PC-3 (cell line): ENCODE results near the gene RIMBP2. TPM values are rescaled to one million over a fixed set of nuclear protein-coding genes. Genes with fewer than 3 reads are reported as not detected.
"Not testable (repeated sequence)": the region's sequence is repeated elsewhere in the genome, so short reads cannot be mapped to it uniquely, and the experiment has no call there.

Source experiments
- ATAC-seq: fragments of 200-7000 bp; cut with Tn5 transposase; 2 replicates; pipeline ENCODE4 v1.9.1; 2020; ENCODE audit warnings: mild to moderate bottlenecking, moderate library complexity
- BruUV-seq: library from RNA; stranded (reverse); fragments of 400-500 nt; replicated peaks from 2 replicates; lab custom pipeline; 2021; lab: Mats Ljungman, UMichigan
- CTCF ChIA-PET: fragments of 300-600 bp; sonication (Branson Sonifier 250); formaldehyde crosslinking; loops from one replicate; lab custom pipeline; 2022; ENCODE audit warnings: antibody characterized with exemption; lab: Charles Lee
- POLR2A ChIA-PET: fragments of 300-600 bp; sonication (Branson Sonifier 250); formaldehyde crosslinking; loops from one replicate; lab custom pipeline; 2022; ENCODE audit warnings: antibody characterized with exemption; ENCODE audit not compliant: unreplicated experiment; lab: Charles Lee
- DNase-seq: peaks from one replicate; pipeline ENCODE4 v3.0.0-alpha.2; 2015
- H2AFZ ChIP-seq: fragments of 300-600 bp; sonication (generic); 2 replicates; pipeline ENCODE4 v1.6.0; 2016; ENCODE audit warnings: antibody characterized with exemption, low read length
- H3F3A ChIP-seq: fragments of 300-600 bp; sonication (generic); one replicate; pipeline ENCODE4 v1.6.0; 2017; ENCODE audit warnings: antibody characterized with exemption, low read length, control low read depth, mild to moderate bottlenecking; ENCODE audit not compliant: unreplicated experiment
- H3K27ac ChIP-seq: fragments of 300-600 bp; sonication (generic); 2 replicates; pipeline ENCODE4 v1.5.1; 2016; ENCODE audit warnings: mild to moderate bottlenecking, low read length
- H3K27me3 ChIP-seq: fragments of 300-600 bp; sonication (generic); 2 replicates; pipeline ENCODE4 v1.6.1; 2016; ENCODE audit warnings: low read length, mixed read lengths
- H3K36me3 ChIP-seq: fragments of 300-600 bp; sonication (generic); 2 replicates; pipeline ENCODE4 v1.6.1; 2016; ENCODE audit warnings: low read depth, mixed run types, low read length, mixed read lengths
- H3K4me1 ChIP-seq: fragments of 300-600 bp; sonication (generic); 2 replicates; pipeline ENCODE4 v1.5.1; 2016; ENCODE audit warnings: low read length; ENCODE audit not compliant: insufficient read depth
- H3K4me2 ChIP-seq: fragments of 300-600 bp; sonication (generic); 2 replicates; pipeline ENCODE4 v1.6.0; 2016; ENCODE audit warnings: low read length
- H3K4me3 ChIP-seq: fragments of 300-600 bp; sonication (generic); 2 replicates; pipeline ENCODE4 v1.5.1; 2016; ENCODE audit warnings: mild to moderate bottlenecking, low read length, mixed read lengths
- H3K79me2 ChIP-seq: fragments of 300-600 bp; sonication (generic); 2 replicates; pipeline ENCODE4 v1.6.1; 2017; ENCODE audit warnings: low read length, mixed read lengths
- H3K9ac ChIP-seq: fragments of 300-600 bp; sonication (generic); 2 replicates; pipeline ENCODE4 v1.6.0; 2016; ENCODE audit warnings: mild to moderate bottlenecking, low read length
- H3K9me2 ChIP-seq: fragments of 300-600 bp; sonication (generic); replicated peaks from 2 replicates; pipeline ENCODE4 v1.6.1; 2016; ENCODE audit warnings: mixed run types, low read length, mixed read lengths
- H3K9me3 ChIP-seq: fragments of 300-600 bp; sonication (generic); 2 replicates; pipeline ENCODE4 v1.6.1; 2016; ENCODE audit warnings: low read length, mixed read lengths
- H4K20me1 ChIP-seq: fragments of 300-600 bp; sonication (generic); 2 replicates; pipeline ENCODE4 v1.6.1; 2016; ENCODE audit warnings: low read length, mixed read lengths
- EZH2 ChIP-seq: fragments of 300-600 bp; sonication (generic); IDR thresholded peaks from one replicate; pipeline ENCODE4 v1.6.1; 2017; ENCODE audit warnings: antibody characterized with exemption, mild to moderate bottlenecking, low read length; ENCODE audit not compliant: unreplicated experiment
- EZH2phosphoT487 ChIP-seq: fragments of 300-600 bp; sonication (generic); IDR thresholded peaks from 2 replicates; pipeline ENCODE4 v1.6.1; 2018; ENCODE audit warnings: mild to moderate bottlenecking, antibody characterized with exemption, low read length, borderline replicate concordance
- intact Hi-C: fragments of 100-400 bp; cut with micrococcal nuclease; formaldehyde crosslinking; loops from 2 replicates; pipeline ENCODE4 v1.9.0; 2023
- total RNA-seq: library from RNA; depleted of rRNA; stranded (reverse); fragments of >200 nt; gene quantifications from 2 replicates; pipeline ENCODE4 v1.2.3, GENCODE V29; 2014
- TF ChIP-seq, protein P1 (sequence below): fragments of 300-600 bp; sonication (generic); conservative IDR thresholded peaks from 2 replicates; pipeline ENCODE4 v1.5.1; 2017; ENCODE audit warnings: antibody characterized with exemption, low read depth, mild to moderate bottlenecking, low read length

Gene RIMBP2
- total RNA-seq, 1 experiment from 2014 or later, result not detected

DNA sequence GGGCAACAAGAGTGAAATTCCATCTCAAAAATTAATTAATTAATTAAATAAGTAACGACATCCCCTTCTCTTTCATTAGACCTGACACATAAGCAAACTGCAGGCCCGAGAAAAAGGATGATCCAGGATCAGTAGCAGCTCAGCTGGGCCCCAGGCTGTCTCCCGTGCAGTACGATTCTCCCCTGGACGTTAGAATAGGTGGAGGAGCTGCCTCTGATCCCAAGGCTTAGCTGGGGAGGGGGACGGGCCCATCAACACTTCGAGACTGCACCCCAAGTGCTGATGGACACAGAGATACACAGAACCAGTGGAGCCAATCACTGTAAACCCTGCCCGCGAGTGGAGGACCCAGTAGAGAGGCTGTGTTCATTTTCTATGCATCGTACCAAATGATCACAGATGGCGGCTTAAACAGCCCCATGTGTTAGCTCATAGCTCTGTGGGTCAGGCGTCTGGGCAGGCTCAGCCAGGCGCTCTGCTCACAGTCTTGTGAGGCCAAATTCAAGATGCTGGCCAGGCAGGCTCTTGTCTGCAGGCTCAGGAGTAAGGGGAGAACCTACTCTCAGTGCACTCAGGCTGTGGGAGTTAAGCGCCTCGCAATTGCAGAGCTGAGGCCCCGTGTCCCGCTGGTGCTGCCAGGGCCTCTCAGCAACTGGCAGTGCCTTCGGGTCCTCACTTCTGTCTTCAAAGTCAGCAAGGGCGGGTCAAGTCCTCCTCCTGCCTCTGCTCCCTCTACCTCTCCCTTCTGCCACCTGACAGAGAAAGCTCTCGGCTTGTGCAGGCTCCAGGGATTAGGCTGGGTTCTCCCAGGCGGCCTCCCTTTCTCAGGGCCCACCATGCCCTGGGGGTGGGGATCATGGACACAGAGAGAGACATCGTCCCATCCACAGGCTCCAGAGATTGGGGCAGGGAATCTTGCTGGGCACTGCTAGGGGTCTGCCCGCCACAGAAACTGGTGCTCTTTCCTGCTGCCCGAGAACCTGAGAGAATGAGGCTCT, 26.4 kb downstream of the RIMBP2 start:
- ATAC-seq (no peak), DNase-seq (no peak)
- H4K20me1 ChIP-seq, result no peaks in the 10 kb centered on the region
- H3F3A ChIP-seq, result no peaks in the 10 kb centered on the region
- ChIA-PET CTCF (no interaction called here), POLR2A (no interaction called here)
- H3K9me2 ChIP-seq, result no peaks in the 10 kb centered on the region
- no peaks in the 10 kb centered on the region for H3K4me1 ChIP-seq
- intact Hi-C loops, result no loop called here
- H3K36me3 ChIP-seq, result no peaks in the 10 kb centered on the region
- no peaks in the 10 kb centered on the region for H3K9me3 ChIP-seq
- H3K4me2 ChIP-seq, result no peak overlapping the region
- no peak overlapping the region for H3K4me3 ChIP-seq
- no peaks in the 10 kb centered on the region for H3K27me3 ChIP-seq
- no peak for TF ChIP-seq EZH2
- no peak overlapping the region for H3K27ac ChIP-seq
- H3K9ac ChIP-seq, result no peak overlapping the region
- H2AFZ ChIP-seq, result no peak overlapping the region
- no peaks in the 10 kb centered on the region for H3K79me2 ChIP-seq
- BruUV-seq, result no TSS peak

DNA sequence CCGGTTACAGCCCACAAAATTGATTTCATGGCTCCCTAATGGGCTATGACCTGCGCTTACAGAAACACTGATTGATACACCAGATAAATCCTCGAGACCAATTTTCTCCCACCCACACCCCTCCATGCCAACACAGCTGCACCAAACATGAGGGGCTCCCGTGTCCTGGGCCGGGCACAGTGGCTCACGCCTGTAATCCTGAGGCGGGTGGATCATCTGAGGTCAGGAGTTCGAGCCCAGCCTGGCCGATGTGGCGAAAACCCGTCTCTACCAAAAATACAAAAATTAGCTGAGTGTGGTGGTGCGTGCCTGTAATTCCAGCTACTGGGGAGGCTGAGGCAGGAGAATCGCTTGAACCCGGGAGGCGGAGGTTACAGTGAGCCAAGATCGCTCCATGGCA, 27.1 kb downstream of the RIMBP2 start:
- H2AFZ ChIP-seq, H3K36me3 ChIP-seq, H3K4me2 ChIP-seq, POLR2A ChIA-PET, H3K27me3 ChIP-seq, H4K20me1 ChIP-seq, H3K4me3 ChIP-seq, ATAC-seq, H3K9me3 ChIP-seq, BruUV-seq, H3F3A ChIP-seq, DNase-seq, intact Hi-C loops, H3K27ac ChIP-seq, H3K9ac ChIP-seq, CTCF ChIA-PET, H3K9me2 ChIP-seq, H3K79me2 ChIP-seq, H3K4me1 ChIP-seq: not testable (repeated sequence)

DNA sequence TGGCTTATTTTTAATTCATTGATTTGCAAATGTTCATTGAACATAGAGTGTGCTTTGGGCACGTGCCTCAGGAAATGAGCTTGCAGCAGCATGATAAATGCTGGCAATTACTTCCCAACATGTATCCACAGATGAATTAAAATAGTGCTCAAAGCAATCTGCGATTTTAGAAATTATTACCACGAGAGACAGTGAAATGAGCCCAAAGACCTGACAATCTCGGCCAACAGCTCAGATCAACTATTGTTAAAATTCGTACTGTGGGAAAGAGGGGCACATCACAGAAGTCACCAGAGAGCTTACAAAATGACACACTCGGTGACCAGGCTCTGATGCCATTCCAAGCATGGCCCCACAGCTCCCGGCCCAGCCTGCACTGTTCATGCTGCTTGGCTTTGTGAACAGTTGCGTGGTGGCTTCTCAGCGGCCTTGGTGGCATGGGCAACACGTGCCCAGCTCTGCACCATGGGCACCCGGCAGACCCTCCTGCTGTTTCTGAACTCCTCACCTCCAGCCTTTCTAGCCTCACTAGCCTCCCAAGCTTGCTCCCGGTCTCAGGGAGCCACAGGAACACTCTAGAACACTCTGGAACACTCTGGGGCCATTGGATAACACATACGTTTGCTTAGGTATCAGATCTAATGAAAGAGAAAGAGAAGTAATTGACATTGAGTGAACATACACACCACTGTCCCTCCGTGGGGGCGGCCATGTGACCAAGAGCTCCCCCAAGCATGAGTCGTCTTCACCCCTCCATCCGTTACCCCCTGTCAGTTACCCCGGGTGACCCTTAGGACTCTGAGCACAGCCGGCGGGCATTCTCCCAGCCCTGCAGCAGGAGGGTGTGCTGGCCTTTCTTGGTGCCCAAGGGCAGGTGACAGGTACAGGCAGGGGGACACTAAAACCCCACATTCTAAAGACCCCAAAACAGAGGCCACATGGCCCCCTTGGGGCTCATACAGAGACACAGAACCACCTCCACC, 28.0 kb downstream of the RIMBP2 start:
- Histone ChIP-seq H3K9ac (no peak overlapping the region), H3F3A (no peaks in the 10 kb centered on the region), H3K4me2 (no peak overlapping the region), H3K9me3 (no peaks in the 10 kb centered on the region), H3K4me1 (no peaks in the 10 kb centered on the region), H3K79me2 (no peaks in the 10 kb centered on the region), H2AFZ (no peak overlapping the region), H3K4me3 (no peak overlapping the region), H3K27ac (no peak overlapping the region), H3K36me3 (no peaks in the 10 kb centered on the region), H3K27me3 (no peaks in the 10 kb centered on the region), H4K20me1 (no peaks in the 10 kb centered on the region), H3K9me2 (no peaks in the 10 kb centered on the region)
- intact Hi-C loops, result no loop called here
- ATAC-seq (no peak), DNase-seq (no peak)
- TF ChIP-seq EZH2 (no peak), EZH2phosphoT487 (no peak)
- TF ChIP-seq, protein P1, sequence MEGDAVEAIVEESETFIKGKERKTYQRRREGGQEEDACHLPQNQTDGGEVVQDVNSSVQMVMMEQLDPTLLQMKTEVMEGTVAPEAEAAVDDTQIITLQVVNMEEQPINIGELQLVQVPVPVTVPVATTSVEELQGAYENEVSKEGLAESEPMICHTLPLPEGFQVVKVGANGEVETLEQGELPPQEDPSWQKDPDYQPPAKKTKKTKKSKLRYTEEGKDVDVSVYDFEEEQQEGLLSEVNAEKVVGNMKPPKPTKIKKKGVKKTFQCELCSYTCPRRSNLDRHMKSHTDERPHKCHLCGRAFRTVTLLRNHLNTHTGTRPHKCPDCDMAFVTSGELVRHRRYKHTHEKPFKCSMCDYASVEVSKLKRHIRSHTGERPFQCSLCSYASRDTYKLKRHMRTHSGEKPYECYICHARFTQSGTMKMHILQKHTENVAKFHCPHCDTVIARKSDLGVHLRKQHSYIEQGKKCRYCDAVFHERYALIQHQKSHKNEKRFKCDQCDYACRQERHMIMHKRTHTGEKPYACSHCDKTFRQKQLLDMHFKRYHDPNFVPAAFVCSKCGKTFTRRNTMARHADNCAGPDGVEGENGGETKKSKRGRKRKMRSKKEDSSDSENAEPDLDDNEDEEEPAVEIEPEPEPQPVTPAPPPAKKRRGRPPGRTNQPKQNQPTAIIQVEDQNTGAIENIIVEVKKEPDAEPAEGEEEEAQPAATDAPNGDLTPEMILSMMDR, result no peak
- ChIA-PET CTCF (no interaction called here), POLR2A (no interaction called here)
- BruUV-seq, result no TSS peak
